ENCODE results near the gene PIGL. TPM values are rescaled to one million over a fixed set of nuclear protein-coding genes. Genes with fewer than 3 reads are reported as not detected.

Gene PIGL
- total and polyA plus RNA-seq, 2 experiments from 2014 or later, result 32.9 to 47.3 TPM

DNA sequence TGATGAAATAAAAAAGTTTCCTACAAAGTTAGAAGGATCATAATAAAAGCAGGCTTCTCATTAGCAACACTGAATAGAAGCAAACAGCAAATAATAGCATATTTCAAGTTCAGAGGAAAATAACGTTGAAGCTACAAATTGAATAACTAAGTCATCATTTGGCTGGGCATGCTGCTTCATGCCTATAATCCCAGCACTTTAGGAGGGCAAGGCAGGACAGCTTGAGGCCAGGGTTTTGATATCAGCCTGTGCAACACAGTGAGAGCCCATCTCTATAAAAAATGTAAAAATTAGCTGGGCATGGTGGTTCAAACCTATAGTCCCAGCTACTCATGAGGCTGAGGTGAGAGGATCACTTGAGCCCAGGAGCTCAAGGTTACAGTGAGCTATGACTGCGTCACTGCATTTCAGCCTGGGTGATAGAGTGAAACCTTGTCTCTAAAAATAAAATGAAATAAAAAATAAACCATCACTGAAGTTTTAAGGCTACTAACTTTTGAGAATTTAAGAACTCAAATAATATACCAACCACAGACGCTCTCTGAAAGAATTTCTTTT, 27.1 kb upstream of the PIGL start (continued):
- TF ChIP-seq ZNF462 (CRISPR knock-in tag; IDR thresholded peaks at IDR 0.05), result no peak
- TF ChIP-seq REST (IDR thresholded peaks at IDR 0.05; ENCODE audit: unreplicated experiment), result no peak
- TF ChIP-seq ZNF114 (CRISPR knock-in tag; IDR thresholded peaks at IDR 0.05), result no peak
- TF ChIP-seq CREB1 (CRISPR knock-in tag; IDR thresholded peaks at IDR 0.05; ENCODE audit: low read depth), result no peak
- no peak for TF ChIP-seq CTCF (conservative IDR thresholded peaks at IDR 0.05; ENCODE audit: low read depth in 2 of 2)
